Fibroblast of the aortic adventitia (primary cell): ENCODE results near the gene ZNF780A. TPM values are rescaled to one million over a fixed set of nuclear protein-coding genes. Genes with fewer than 3 reads are reported as not detected.

Experiments used
- DNase-seq: peaks from one replicate; pipeline ENCODE4 v3.0.0-alpha.2; 2010; ENCODE audit warnings: low read depth
- H3K4me3 ChIP-seq: 2 replicates; pipeline ENCODE4 v1.5.1; 2011; ENCODE audit warnings: low read depth, mild to moderate bottlenecking, control low read depth, low read length, moderate library complexity
- total RNA-seq: library from RNA; depleted of rRNA; stranded (reverse); fragments of >200 nt; gene quantifications from 2 replicates; pipeline ENCODE4 v1.2.3, GENCODE V29; 2012; ENCODE audit warnings: low replicate concordance
- TF ChIP-seq, protein P1 (sequence below): IDR thresholded peaks from 2 replicates; pipeline ENCODE4 v1.5.1; 2011; ENCODE audit warnings: mild to moderate bottlenecking, low read length, control low read depth, inconsistent platforms; ENCODE audit not compliant: insufficient read depth

The ZNF780A gene
- total RNA-seq, 1 donor, result 15.9 TPM

DNA sequence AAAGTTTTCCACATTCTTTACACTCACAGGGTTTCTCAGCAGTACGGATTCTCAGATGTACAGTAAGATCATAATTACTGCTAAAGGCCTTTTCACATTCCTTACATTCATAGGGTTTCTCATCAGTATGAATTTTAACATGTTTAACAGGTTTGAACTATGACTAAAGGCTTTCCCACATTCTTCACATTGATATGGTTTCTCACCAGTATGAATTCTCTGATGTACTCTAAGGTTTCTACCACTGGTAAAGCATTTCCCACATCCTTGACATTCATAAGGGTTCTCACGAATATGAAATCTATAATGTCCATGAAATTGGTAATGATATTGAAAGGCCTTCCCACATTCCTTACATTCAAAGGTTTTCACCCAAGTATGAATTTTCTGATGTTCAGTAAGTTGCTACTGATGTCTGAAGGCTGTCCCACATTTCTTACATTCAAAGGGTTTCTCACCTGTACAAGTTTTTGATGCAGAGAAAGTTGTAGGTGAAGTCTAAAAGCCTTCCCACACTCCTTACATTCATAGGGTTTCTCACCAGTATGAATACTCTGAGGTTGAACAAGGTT lies 56.7 kb downstream of the ZNF780A start:
- H3K4me3 ChIP-seq, result no peak overlapping the region
- TF ChIP-seq, protein P1, sequence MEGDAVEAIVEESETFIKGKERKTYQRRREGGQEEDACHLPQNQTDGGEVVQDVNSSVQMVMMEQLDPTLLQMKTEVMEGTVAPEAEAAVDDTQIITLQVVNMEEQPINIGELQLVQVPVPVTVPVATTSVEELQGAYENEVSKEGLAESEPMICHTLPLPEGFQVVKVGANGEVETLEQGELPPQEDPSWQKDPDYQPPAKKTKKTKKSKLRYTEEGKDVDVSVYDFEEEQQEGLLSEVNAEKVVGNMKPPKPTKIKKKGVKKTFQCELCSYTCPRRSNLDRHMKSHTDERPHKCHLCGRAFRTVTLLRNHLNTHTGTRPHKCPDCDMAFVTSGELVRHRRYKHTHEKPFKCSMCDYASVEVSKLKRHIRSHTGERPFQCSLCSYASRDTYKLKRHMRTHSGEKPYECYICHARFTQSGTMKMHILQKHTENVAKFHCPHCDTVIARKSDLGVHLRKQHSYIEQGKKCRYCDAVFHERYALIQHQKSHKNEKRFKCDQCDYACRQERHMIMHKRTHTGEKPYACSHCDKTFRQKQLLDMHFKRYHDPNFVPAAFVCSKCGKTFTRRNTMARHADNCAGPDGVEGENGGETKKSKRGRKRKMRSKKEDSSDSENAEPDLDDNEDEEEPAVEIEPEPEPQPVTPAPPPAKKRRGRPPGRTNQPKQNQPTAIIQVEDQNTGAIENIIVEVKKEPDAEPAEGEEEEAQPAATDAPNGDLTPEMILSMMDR, result no peak
- no peak for DNase-seq

DNA sequence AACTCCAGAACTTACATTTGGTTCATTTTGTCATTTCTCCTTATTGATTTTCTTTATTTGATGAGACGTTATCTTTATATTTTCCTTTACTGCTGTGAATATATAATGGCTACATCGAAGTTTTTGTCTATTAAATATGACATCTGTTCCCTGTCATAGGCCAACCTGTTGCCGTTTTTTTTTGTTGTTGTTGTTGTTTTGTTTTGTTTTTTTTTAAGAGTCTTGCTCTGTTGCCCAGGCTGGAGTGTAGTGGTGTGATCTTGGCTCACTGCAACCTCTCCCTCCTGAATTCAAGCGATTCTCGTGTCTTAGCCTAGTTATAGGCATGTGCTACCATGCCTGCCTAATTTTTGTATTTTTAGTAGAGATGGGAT lies 64.2 kb downstream of the ZNF780A start:
- H3K4me3 ChIP-seq, result no peak overlapping the region
- TF ChIP-seq, protein P1, result no peak
- no peak for DNase-seq

DNA sequence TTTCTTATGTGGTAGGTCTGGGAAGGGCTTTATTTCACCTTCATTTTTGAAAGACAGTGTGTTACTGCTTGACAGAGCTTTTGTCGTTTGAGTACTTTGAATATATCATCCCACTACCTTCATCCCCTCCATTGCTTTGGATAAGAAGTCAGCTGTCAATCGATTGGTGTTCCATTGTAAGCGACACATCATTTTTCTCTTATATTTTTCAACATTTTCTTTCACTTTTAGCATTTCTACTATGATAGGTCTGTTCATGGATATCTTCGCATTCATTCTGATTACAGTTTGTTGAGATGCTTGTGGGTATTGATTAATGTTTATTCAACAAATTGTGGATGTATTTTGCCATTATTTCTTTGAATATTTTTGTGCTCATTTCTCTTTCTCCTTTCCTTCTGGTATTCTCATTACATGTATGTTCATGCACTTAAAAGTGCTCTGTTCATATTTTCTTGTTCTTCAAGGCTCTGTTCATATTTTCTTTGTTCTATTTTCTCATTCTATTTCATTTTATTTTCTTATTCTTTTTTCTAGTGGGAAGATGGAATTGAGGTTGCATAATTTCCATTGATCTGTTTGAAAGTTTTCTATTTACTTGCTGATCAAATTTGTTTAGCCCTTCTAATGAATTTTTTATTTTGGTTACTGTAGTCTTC lies 64.7 kb downstream of the ZNF780A start:
- DNase-seq, result no peak
- TF ChIP-seq, protein P1, result no peak
- H3K4me3 ChIP-seq, result no peak overlapping the region

DNA sequence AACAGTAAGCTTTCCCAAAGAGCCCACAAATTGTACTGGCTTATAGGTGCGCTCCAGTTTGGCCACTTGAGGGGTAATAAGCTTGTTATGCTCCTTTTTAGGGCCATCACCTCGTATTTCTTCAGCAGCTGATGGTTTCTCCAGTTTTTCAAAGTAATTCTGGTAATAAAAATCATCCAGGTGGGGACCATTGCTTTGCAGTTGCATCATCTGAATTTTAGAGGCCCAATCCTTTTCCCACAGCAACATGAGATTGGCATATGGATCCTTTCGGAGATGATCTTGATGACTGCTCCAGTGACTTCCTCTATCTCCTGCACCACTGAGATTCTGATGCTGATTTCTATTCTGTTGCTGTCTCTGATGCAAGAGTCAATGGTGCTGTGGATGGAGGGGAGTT lies 66.8 kb downstream of the ZNF780A start:
- no peak overlapping the region for H3K4me3 ChIP-seq
- TF ChIP-seq, protein P1, result no peak
- no peak for DNase-seq

Other genes starting within 250 kb of the ZNF780A start
- 105 and 162 TPM in 2 replicates for gene FBL, start 244.6 kb downstream of the ZNF780A start, total RNA-seq
- under 0.01 and 0.33 TPM in 2 replicates for gene FCGBP, start 156.3 kb downstream of the ZNF780A start, total RNA-seq
- 24.2 and 85.2 TPM in 2 replicates for gene PSMC4, start 119.8 kb downstream of the ZNF780A start, total RNA-seq
- gene ZNF546, start 93.9 kb downstream of the ZNF780A start, total RNA-seq, result 7.1 and 9.7 TPM in 2 replicates
- 18.9 and 23.1 TPM in 2 replicates for gene ZNF780B, start 34.7 kb downstream of the ZNF780A start, total RNA-seq
- 5.0 and 8.0 TPM in 2 replicates for gene MAP3K10, start 100.5 kb upstream of the ZNF780A start, total RNA-seq
- not detected in 2 replicates for gene TTC9B, start 127.4 kb upstream of the ZNF780A start, total RNA-seq
- gene CCNP, start 135.7 kb upstream of the ZNF780A start, total RNA-seq, result 0.33 TPM in 1 of 2 replicates, not detected in the other
- gene AKT2, start 194.4 kb upstream of the ZNF780A start, total RNA-seq, result 124 and 132 TPM in 2 replicates